Measurements from ENCODE around the gene ZNF283.

DNA sequence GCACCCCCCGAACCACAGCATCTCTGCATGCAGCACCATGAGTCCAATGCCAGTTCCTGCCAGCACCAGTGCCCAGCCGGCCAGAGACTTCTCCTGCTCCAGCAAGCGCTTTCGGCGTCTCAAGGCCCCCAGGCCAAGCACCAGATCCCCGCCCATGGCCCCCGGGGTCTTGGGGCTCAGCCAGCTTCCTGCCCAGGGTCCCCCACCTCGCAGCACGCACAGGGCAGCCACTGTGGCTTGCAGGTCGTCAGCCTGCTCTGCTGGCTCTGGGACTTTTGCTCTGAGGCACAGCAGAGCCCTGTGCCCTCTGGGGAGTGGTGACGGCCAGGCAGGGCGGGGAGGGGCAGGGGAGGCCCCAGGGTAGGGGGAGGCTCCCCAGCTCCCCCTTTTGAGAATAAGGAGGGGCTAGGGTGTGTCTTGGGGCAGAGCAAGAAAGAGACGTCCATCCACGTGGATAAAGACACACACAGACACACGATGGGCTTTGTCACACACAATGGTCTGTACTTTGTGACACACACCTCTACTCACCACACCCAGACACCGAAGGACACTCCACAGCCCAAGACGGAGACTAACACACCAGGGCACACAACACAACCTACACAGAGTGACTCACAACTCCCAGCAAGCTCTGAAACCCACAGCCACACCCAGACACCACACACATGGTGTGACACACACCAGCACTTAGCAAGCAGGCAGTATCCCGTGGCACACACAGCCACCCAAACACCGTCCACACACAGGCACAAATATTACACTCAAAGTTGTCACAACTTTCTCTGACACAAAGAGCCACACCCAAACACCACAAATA is 46.2 kb upstream of the ZNF283 start, which contains the start of gene KCNN4:
- TF ChIP-seq, protein P1, sequence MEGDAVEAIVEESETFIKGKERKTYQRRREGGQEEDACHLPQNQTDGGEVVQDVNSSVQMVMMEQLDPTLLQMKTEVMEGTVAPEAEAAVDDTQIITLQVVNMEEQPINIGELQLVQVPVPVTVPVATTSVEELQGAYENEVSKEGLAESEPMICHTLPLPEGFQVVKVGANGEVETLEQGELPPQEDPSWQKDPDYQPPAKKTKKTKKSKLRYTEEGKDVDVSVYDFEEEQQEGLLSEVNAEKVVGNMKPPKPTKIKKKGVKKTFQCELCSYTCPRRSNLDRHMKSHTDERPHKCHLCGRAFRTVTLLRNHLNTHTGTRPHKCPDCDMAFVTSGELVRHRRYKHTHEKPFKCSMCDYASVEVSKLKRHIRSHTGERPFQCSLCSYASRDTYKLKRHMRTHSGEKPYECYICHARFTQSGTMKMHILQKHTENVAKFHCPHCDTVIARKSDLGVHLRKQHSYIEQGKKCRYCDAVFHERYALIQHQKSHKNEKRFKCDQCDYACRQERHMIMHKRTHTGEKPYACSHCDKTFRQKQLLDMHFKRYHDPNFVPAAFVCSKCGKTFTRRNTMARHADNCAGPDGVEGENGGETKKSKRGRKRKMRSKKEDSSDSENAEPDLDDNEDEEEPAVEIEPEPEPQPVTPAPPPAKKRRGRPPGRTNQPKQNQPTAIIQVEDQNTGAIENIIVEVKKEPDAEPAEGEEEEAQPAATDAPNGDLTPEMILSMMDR (IDR thresholded peaks at IDR 0.05): no peak
- TF ChIP-seq POLR2A (IDR thresholded peaks at IDR 0.05) (no peak), POLR2AphosphoS5 (IDR thresholded peaks at IDR 0.05; ENCODE audit: insufficient read depth in 1 of 2, low read depth in 1 of 2) (peak in 1 of 2 donors; percentile 34)
